GM12801 (cell line): Measurements from ENCODE around the gene PRKAG2.

ENCODE experiments used
- CTCF ChIP-seq: IDR thresholded peaks from one replicate; pipeline ENCODE4 v1.5.1; 2011; ENCODE audit warnings: control low read depth; ENCODE audit not compliant: insufficient read length; ENCODE audit errors: extremely low read depth

PRKAG2 gene

GRCh38 chr7:151781161-151781845 lies 95.6 kb downstream of the PRKAG2 start:
- no peak for TF ChIP-seq CTCF

GRCh38 chr7:151780631-151781030 lies 96.3 kb downstream of the PRKAG2 start:
- no peak for TF ChIP-seq CTCF

- no peak for TF ChIP-seq CTCF
Observed at GRCh38 chr7:151779678-151780077, 97.2 kb downstream of the PRKAG2 start.

- TF ChIP-seq CTCF, result no peak
Observed at GRCh38 chr7:151779255-151779654, 97.7 kb downstream of the PRKAG2 start.

- TF ChIP-seq CTCF, result no peak
Observed at GRCh38 chr7:151777908-151778670, 98.8 kb downstream of the PRKAG2 start.

- no peak for TF ChIP-seq CTCF
Observed at GRCh38 chr7:151777495-151777880, 99.4 kb downstream of the PRKAG2 start.

- TF ChIP-seq CTCF, result no peak
Observed at GRCh38 chr7:151776876-151777494, 99.9 kb downstream of the PRKAG2 start.
